Psoas muscle (tissue), 8 donors: ENCODE measurements around the gene SRSF7. TPM values are rescaled to one million over a fixed set of nuclear protein-coding genes. Genes with fewer than 3 reads are reported as not detected.

Experiments
- ATAC-seq, 4 donors: fragments of 200-7000 bp; cut with Tn5 transposase; one replicate each; pipeline ENCODE4 v1.9.1; 2020; ENCODE audit warnings: moderate library complexity in 3 of 4, mild to moderate bottlenecking in 2 of 4
- DNase-seq, 2 donors: peaks; one replicate each; pipeline ENCODE4 v3.0.0-alpha.2; 2020
- H3K27ac ChIP-seq: fragments of 200-600 bp; one replicate; pipeline ENCODE4 v1.8.0; 2022
- H3K27me3 ChIP-seq, 3 donors: fragments of 200-600 bp in 1 of 3; one replicate each; pipeline versions ENCODE4 v1.6.1 to v1.8.0; 2013 to 2022; ENCODE audit warnings: low read length in 2 of 3, mild to moderate bottlenecking in 2 of 3, moderate library complexity in 1 of 3; ENCODE audit not compliant: insufficient read depth in 3 of 3
- H3K36me3 ChIP-seq, 2 donors: fragments of 200-600 bp in 1 of 2; one replicate each; pipeline versions ENCODE4 v1.6.1 to v1.8.0; 2013 to 2022; ENCODE audit warnings: low read depth in 1 of 2, mild to moderate bottlenecking in 1 of 2, moderate library complexity in 1 of 2; ENCODE audit not compliant: insufficient read depth in 1 of 2
- H3K4me1 ChIP-seq: fragments of 200-600 bp; one replicate; pipeline ENCODE4 v1.8.0; 2022
- H3K4me3 ChIP-seq: fragments of 200-600 bp; one replicate; pipeline ENCODE4 v1.8.0; 2022; ENCODE audit warnings: mild to moderate bottlenecking
- H3K9me3 ChIP-seq: fragments of 200-600 bp; one replicate; pipeline ENCODE4 v1.8.0; 2022
- WGBS, 3 donors: extraction: QIAGEN DNeasy Blood & Tissue Kit; methylation state at CpG; one replicate each; pipeline versions ENCODE4 v1.1.6 to v1.1.7; 2013; 5-methylcytosine and 5-hydroxymethylcytosine counted together
- intact Hi-C, 2 donors: fragments of 100-400 bp; cut with DNase I; formaldehyde crosslinking; loops; one replicate each; pipeline versions ENCODE4 v1.11.0 to v1.14.2; 2022
- polyA plus RNA-seq, 3 donors: library from polyadenylated mRNA; stranded (reverse); fragments of 200-250 nt; gene quantifications; one replicate each; pipeline ENCODE4 v1.2.3, GENCODE V29; 2013
- total RNA-seq, 4 donors: library from RNA; stranded (reverse); fragmentation: NEBNext Ultra II Directional in 2 of 4; extraction: Animal tissue kit (Norgen Biotek cat#: 25700) in 2 of 4; gene quantifications; one replicate each; pipeline versions ENCODE4 v1.2.1 to v1.2.4, GENCODE V29; 2021 to 2023
- TF ChIP-seq, protein P1 (sequence below): fragments of 200-600 bp; IDR thresholded peaks from one replicate; pipeline ENCODE4 v1.8.0; 2022; ENCODE audit warnings: antibody characterized with exemption
- donor health status: healthy with polysubstance abuse.
- donor health status: DM: no; HTN: no; CAD: no; lungs with moderate emphysema.
- donor health status: Bipolar disorder and iron deficiency.
- donor health status: healthy.
- donor health status: DM: yes; HTN: yes; CAD: no.
- donor health status: DM: no; HTN: no; CAD: no.
- donor health status: DM: no; HTN: no; CAD: no.
- donor health status: DM: yes; HTN: yes; CAD: no.

SRSF7 gene
- total and polyA plus RNA-seq, 7 donors: 26.0 to 111 (median 45.8) TPM

DNA sequence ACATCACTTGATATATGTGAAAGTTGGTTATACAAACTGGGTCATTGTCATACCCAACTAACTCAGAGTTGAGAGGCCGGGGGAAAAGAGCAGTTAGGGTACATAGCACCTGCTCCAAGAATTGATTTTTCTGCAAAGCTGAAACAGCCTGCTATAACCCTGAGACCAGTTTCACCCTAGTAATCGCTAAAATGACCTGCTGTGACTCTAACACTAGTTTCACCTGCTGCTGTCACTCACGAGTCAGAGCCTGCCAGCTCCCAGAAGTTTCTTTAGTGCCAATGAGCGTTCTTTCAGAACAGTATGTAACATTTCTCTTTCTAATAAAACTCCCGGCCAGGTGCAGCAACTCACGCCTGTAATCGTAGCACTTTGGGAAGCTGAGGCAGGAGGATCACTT lies 28.0 kb downstream of the SRSF7 start:
- TF ChIP-seq, protein P1, sequence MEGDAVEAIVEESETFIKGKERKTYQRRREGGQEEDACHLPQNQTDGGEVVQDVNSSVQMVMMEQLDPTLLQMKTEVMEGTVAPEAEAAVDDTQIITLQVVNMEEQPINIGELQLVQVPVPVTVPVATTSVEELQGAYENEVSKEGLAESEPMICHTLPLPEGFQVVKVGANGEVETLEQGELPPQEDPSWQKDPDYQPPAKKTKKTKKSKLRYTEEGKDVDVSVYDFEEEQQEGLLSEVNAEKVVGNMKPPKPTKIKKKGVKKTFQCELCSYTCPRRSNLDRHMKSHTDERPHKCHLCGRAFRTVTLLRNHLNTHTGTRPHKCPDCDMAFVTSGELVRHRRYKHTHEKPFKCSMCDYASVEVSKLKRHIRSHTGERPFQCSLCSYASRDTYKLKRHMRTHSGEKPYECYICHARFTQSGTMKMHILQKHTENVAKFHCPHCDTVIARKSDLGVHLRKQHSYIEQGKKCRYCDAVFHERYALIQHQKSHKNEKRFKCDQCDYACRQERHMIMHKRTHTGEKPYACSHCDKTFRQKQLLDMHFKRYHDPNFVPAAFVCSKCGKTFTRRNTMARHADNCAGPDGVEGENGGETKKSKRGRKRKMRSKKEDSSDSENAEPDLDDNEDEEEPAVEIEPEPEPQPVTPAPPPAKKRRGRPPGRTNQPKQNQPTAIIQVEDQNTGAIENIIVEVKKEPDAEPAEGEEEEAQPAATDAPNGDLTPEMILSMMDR: no peak
- H3K9me3 ChIP-seq: no peaks in the 10 kb centered on the region
- H3K27ac ChIP-seq: peak overlapping the region; percentile 82
- 28 to 36% (median 34%) methylated on average over 7 of the region's 7 CpGs for WGBS, 3 donors
- DNase-seq (peak; percentile 37 to 82), ATAC-seq (peak; percentile 78 to 86 (median 82))
- H3K27me3 ChIP-seq: no peaks in the 10 kb centered on the region
- H3K36me3 ChIP-seq: peaks cover 0 to under 1% of the 10 kb centered on the region in 2 donors
- intact Hi-C loops: loop anchor here (5.0 to 10.0 kb wide), 3 partner anchors 58 to 141 kb away; partner anchors contain the start of genes GALM (in 1 of the 2) and HNRNPLL (in 1 of the 2)
- peaks cover 23% of the 10 kb centered on the region for H3K4me1 ChIP-seq
- H3K4me3 ChIP-seq: peak overlapping the region; percentile 29

DNA sequence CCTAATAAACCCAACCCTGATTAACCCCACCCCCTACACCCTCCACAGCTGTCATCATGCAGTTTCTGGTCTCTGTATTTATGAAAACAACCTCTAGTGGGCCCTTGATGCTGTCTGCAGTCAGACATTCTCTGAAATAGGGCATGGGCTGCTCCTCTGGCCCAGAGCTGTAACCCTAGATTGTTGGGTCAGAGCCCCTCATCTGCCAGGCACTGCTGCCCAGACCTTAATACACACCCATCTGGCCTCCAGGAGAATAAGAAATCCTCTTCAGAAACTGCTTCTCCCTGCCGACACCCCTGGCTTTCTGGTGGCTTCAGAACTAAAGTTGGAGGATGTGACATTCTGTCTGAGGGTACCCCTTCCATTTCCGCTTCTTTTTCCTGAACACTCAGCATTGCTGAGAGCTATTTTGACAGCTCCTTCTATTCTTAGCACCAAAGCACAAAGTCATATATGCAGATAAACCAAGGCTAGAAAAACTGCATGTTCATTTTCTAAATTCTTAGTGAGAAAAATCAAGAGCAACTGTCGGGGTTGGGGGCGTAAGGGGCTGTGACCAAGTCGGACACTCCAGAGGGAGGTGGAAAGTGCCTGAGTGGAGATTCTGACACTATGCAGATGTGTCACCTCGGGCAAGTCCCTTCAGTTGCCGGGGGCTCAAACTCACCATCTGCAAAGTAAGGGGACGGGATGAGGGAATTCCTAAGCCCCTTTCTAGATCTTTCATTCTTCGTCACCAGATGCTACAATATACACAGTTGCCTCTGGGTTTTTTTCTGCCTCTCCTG lies 28.7 kb downstream of the SRSF7 start:
- H3K27ac ChIP-seq: peak overlapping the region; percentile 82
- H3K27me3 ChIP-seq: no peaks in the 10 kb centered on the region
- ATAC-seq (peak; percentile 44 to 69 (median 60)), DNase-seq (no peak)
- TF ChIP-seq, protein P1: no peak
- peaks cover 23% of the 10 kb centered on the region for H3K4me1 ChIP-seq
- no peaks in the 10 kb centered on the region for H3K9me3 ChIP-seq
- peak overlapping the region; percentile 29 for H3K4me3 ChIP-seq
- no peaks in the 10 kb centered on the region for H3K36me3 ChIP-seq
- 27 to 44% (median 29%) methylated on average over 9 of the region's 9 CpGs for WGBS, 3 donors
- intact Hi-C loops: loop anchor here (5.0 to 10.0 kb wide), 3 partner anchors 58 to 140 kb away; partner anchors contain the start of genes GALM (in 1 of the 2) and HNRNPLL (in 1 of the 2)

DNA sequence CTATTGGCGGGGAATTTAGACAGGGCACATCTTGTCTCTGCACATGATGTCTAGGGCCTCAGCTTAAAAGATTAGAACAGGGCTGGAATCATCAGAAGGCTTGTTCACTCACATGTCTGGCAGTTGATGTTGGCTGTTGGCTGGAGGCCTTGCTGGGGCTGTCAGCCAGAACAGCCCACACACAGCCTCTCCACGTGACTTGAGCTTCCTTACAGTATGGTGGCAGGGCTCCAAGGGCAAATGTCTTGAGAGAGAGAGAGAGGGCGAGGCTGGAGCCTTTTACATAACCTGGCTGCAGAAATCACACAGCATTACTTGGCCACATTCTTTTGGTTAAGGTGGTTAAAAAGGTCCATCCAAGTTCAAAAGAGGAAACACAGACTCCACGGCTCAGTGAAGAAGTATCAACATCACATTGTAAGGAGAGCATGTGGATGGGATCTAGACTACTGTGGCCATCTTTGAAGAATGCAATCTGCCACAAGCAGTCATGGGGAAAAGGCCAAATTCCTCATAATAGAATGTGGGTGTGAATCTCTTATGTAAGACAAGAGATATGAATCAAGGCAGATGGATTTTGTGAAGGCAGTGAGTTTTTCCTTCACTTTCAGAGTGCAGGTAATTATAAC lies 30.4 kb downstream of the SRSF7 start:
- peak overlapping the region; percentile 82 for H3K27ac ChIP-seq
- DNase-seq (peak; percentile 70 to 89), ATAC-seq (peak; percentile 73 to 83 (median 81))
- no peaks in the 10 kb centered on the region for H3K36me3 ChIP-seq
- intact Hi-C loops: loop anchor here (5.0 to 10.0 kb wide), 3 partner anchors 56 to 138 kb away; partner anchors contain the start of genes GALM (in 1 of the 2) and HNRNPLL (in 1 of the 2)
- 6 to 18% (median 11%) methylated on average over 4 of the region's 4 CpGs for WGBS, 3 donors
- H3K9me3 ChIP-seq: no peaks in the 10 kb centered on the region
- no peaks in the 10 kb centered on the region for H3K27me3 ChIP-seq
- TF ChIP-seq, protein P1: no peak
- H3K4me1 ChIP-seq: peaks cover 23% of the 10 kb centered on the region
- H3K4me3 ChIP-seq: no peak overlapping the region

DNA sequence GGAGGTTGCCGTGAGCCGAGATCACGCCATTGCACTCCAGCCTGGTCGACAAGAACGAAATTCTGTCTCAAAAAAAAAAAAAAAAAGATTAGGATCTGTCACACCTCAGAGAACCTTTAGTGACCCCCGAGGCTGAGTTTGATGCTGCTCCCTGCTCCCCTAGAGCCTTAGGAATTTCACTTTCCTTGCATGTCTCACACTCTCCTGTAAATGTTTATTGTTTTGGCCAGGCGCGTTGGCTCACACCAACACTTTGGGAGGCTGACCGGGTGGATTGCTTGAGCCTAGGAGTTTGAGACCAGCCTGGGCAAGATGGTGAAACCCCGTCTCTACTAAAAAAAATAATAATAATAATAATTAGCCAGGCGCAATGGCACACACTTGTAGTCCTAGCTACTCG lies 31.5 kb downstream of the SRSF7 start:
- Histone ChIP-seq H3K9me3 (no peaks in the 10 kb centered on the region), H3K36me3 (no peaks in the 10 kb centered on the region), H3K27ac (peak overlapping the region; percentile 82), H3K27me3 (no peaks in the 10 kb centered on the region), H3K4me3 (no peak overlapping the region), H3K4me1 (peaks cover 23% of the 10 kb centered on the region)
- intact Hi-C loops: loop anchor here (5.0 to 10.0 kb wide), 3 partner anchors 55 to 137 kb away; partner anchors contain the start of genes GALM (in 1 of the 2) and HNRNPLL (in 1 of the 2)
- TF ChIP-seq, protein P1: no peak
- ATAC-seq (no peak), DNase-seq (no peak)
- 95 to 96% (median 95%) methylated on average over 12 of the region's 12 CpGs for WGBS, 3 donors
